AG09319 (cell line): Measurements from ENCODE around the gene LIFR.

ENCODE experiments used
- DNase-seq: peaks from one replicate; pipeline ENCODE4 v3.0.0-alpha.2; 2010; ENCODE audit warnings: low read depth; ENCODE audit errors: extremely low read depth
- TF ChIP-seq, protein P1 (sequence below): IDR thresholded peaks from 2 replicates; pipeline ENCODE4 v1.5.1; 2011; ENCODE audit warnings: low read depth, mild to moderate bottlenecking, inconsistent platforms, low read length, moderate library complexity

Gene LIFR

DNA sequence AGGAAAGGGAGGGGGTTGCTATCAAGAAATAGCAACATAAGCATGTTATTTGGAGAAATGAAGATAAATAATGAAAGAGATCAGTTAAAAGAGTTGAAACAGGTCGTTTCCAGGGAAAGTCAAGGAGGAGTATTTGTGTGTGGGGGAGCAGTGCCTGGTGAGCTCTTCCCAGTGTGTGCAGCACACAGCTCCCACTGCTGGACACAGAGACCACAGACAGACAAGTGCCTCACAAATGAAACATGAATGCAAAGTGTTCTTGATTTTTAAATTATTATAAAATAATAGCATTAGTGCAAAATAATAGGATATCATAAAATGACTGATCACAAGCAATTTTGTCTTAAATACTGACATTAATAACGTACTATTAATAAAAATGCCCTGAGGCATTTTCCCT, 40.8 kb downstream of the LIFR start:
- TF ChIP-seq, protein P1, sequence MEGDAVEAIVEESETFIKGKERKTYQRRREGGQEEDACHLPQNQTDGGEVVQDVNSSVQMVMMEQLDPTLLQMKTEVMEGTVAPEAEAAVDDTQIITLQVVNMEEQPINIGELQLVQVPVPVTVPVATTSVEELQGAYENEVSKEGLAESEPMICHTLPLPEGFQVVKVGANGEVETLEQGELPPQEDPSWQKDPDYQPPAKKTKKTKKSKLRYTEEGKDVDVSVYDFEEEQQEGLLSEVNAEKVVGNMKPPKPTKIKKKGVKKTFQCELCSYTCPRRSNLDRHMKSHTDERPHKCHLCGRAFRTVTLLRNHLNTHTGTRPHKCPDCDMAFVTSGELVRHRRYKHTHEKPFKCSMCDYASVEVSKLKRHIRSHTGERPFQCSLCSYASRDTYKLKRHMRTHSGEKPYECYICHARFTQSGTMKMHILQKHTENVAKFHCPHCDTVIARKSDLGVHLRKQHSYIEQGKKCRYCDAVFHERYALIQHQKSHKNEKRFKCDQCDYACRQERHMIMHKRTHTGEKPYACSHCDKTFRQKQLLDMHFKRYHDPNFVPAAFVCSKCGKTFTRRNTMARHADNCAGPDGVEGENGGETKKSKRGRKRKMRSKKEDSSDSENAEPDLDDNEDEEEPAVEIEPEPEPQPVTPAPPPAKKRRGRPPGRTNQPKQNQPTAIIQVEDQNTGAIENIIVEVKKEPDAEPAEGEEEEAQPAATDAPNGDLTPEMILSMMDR: peak; percentile 54
- DNase-seq: no peak

DNA sequence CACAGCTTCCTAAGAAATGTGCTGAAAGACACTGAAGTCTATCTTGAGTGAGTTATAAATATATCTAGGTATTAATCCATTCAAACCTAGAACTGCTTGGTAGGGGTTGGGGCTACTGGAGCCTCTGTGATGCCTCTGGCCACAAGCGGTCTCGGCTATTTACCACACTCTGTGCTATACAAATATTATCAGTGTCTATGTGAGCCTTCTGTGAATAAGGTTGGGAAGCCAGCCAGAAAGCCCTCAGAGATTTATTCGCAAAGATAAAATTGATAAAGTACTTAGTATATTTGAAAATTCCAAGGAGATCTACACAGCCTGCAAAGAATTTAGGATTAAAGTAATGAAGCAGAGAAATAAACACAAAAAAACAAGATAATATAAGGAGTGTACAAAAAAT, 41.4 kb downstream of the LIFR start:
- TF ChIP-seq, protein P1: no peak
- no peak for DNase-seq

GRCh38 chr5:38509185-38509584, 47.3 kb downstream of the LIFR start:
- TF ChIP-seq, protein P1: no peak
- DNase-seq: no peak

DNA sequence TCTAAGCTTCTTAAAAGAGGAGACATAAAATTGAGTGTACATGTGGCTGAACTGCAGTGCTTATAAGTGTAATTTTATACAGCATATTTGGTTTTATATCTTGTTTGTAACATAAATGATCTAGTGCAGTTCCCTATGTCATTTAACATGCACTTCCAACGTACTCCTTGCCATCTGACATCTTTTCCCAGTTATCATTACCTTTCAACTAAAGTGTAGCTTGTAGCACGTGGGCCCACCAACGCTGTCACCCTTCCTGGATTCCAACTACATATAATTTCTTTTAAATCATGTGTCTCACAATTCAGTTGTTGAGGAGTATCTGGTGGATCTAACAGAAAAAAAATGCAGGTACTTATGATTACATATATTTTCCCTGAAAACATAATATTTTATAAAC, 50.1 kb downstream of the LIFR start:
- TF ChIP-seq, protein P1: no peak

GRCh38 chr5:38500573-38501260, 55.7 kb downstream of the LIFR start:
- TF ChIP-seq, protein P1: no peak
- no peak for DNase-seq

More for the DNA sequence above, 50.1 kb downstream of the LIFR start:
- DNase-seq: no peak

- TF ChIP-seq, protein P1: peak; percentile 8; the same call in 1 of the 2 replicates
- no peak for DNase-seq
Observed at GRCh38 chr5:38497946-38498345, 58.5 kb downstream of the LIFR start.

DNA sequence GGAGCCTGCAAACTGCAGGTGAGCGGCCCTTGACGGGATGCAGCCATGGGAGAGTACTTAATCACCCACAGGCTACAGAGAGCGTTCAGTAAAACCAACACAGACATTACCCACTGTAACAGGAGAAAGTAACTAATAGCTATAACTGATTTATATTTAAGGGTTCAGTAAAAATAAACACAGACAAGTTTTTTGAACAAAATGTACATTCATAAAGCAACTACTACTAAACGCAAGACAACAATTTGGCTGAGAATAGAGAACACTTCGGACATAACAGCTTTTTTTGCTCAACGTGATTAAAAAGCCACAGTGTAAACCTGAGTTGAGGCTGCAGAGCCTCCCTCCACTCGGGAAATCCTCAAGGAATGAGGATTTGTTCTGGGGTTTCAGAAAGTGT, 61.7 kb downstream of the LIFR start:
- TF ChIP-seq, protein P1: no peak
- no peak for DNase-seq
